HCT116 (cell line): ENCODE results near the gene SLC31A1. TPM values are rescaled to one million over a fixed set of nuclear protein-coding genes. Genes with fewer than 3 reads are reported as not detected.

Experiments used
- ATAC-seq: fragments of 200-7000 bp; cut with Tn5 transposase; 2 replicates; pipeline ENCODE4 v1.9.1; 2020; ENCODE audit warnings: mild to moderate bottlenecking, moderate library complexity
- BruUV-seq: library from RNA; stranded (reverse); fragments of 400-500 nt; replicated peaks from 2 replicates; lab custom pipeline; 2021; lab: Mats Ljungman, UMichigan
- CTCF ChIA-PET: fragments of 300-600 bp; sonication (Branson Sonifier 250); formaldehyde crosslinking; loops from one replicate; lab custom pipeline; 2021; ENCODE audit warnings: antibody characterized with exemption; lab: Charles Lee
- POLR2A ChIA-PET: fragments of 300-600, 350-600 bp; sonication (Branson Sonifier 250); formaldehyde crosslinking; loops from one replicate; lab custom pipeline; 2021; ENCODE audit warnings: antibody characterized with exemption; lab: Charles Lee
- RAD21 ChIA-PET, 2 experiments: fragments of 300-600 bp; sonication (Branson Sonifier 250); formaldehyde crosslinking; loops; one replicate each; lab custom pipeline; 2023; ENCODE audit warnings: low total read pairs in 2 of 2; ENCODE audit not compliant: uncharacterized antibody in 2 of 2, unreplicated experiment in 2 of 2, low non-redundant PET in 1 of 2; lab: Charles Lee
- DNase-seq: peaks from one replicate; pipeline ENCODE4 v3.0.0-alpha.2; 2010; ENCODE audit warnings: low read depth, low spot score
- H2AFZ ChIP-seq: fragments of 200-600 bp; shearing (Covaris generic), sonication (generic); 2 replicates; pipeline ENCODE4 v1.6.1; 2017; ENCODE audit warnings: low read depth, mixed run types, mixed read lengths, antibody characterized with exemption, low read length; ENCODE audit not compliant: poor library complexity, severe bottlenecking
- H3K27ac ChIP-seq: 2 replicates; pipeline ENCODE4 v1.5.1; 2012; ENCODE audit warnings: low read depth, low read length
- H3K27me3 ChIP-seq: fragments of 200-600 bp; sonication (generic); 2 replicates; pipeline ENCODE4 v1.6.1; 2016; ENCODE audit warnings: mixed run types, low read length, mixed read lengths; ENCODE audit not compliant: insufficient read depth
- H3K36me3 ChIP-seq, 2 experiments: fragments of 200-500 bp in 1 of 2; fragments of 200-600 bp in 1 of 2; sonication (Bioruptor generic) in 1 of 2; sonication (generic) in 1 of 2; 2 replicates each; pipeline versions ENCODE4 v1.5.1 to v1.6.1; 2014 to 2016; ENCODE audit warnings: low read length in 2 of 2, inconsistent platforms in 1 of 2, mixed read lengths in 1 of 2, mixed run types in 1 of 2; ENCODE audit not compliant: insufficient read depth in 2 of 2, control insufficient read depth in 1 of 2
- H3K4me1 ChIP-seq, 2 experiments: fragments of 200-600 bp in 1 of 2; sonication (generic) in 1 of 2; 2 replicates each; pipeline versions ENCODE4 v1.5.1 to v1.6.1; 2012 to 2017; ENCODE audit warnings: low read length in 2 of 2, inconsistent platforms in 1 of 2, mild to moderate bottlenecking in 1 of 2, mixed read lengths in 1 of 2, mixed run types in 1 of 2, moderate library complexity in 1 of 2; ENCODE audit not compliant: insufficient read depth in 2 of 2, control insufficient read depth in 1 of 2
- H3K4me2 ChIP-seq: fragments of 200-600 bp; sonication (generic); 2 replicates; pipeline ENCODE4 v1.6.1; 2017; ENCODE audit warnings: mixed run types, low read length, mixed read lengths
- H3K4me3 ChIP-seq, 2 experiments: fragments of 200-600 bp in 1 of 2; sonication (generic) in 1 of 2; replicated peaks in 1 of 2; 2 replicates each; pipeline ENCODE4 v1.5.1; 2011 to 2016; ENCODE audit warnings: low read length in 2 of 2, control low read depth in 1 of 2, low read depth in 1 of 2, mild to moderate bottlenecking in 1 of 2, mixed read lengths in 1 of 2, mixed run types in 1 of 2
- H3K79me2 ChIP-seq: fragments of 200-600 bp; sonication (generic); 2 replicates; pipeline ENCODE4 v1.6.1; 2017; ENCODE audit warnings: mild to moderate bottlenecking, mixed run types, low read length, moderate library complexity, mixed read lengths; ENCODE audit not compliant: insufficient read depth
- H3K9ac ChIP-seq: fragments of 200-600 bp; sonication (generic); 2 replicates; pipeline ENCODE4 v1.6.1; 2016; ENCODE audit warnings: low read length, mixed read lengths
- H3K9me2 ChIP-seq: fragments of 200-600 bp; sonication (generic), shearing (Covaris generic); 2 replicates; pipeline ENCODE4 v1.6.1; 2017; ENCODE audit warnings: mixed run types, mild to moderate bottlenecking, moderate library complexity; ENCODE audit not compliant: insufficient read depth
- H3K9me3 ChIP-seq, 2 experiments: fragments of 200-500 bp in 1 of 2; fragments of 200-600 bp in 1 of 2; sonication (Bioruptor generic) in 1 of 2; sonication (generic) in 1 of 2; 2 replicates each; pipeline ENCODE4 v1.6.1; 2014 to 2017; ENCODE audit warnings: low read length in 2 of 2, mixed read lengths in 2 of 2, inconsistent platforms in 1 of 2, low read depth in 1 of 2, mild to moderate bottlenecking in 1 of 2, mixed run types in 1 of 2, moderate library complexity in 1 of 2; ENCODE audit not compliant: control insufficient read depth in 1 of 2, insufficient read depth in 1 of 2
- H4K20me1 ChIP-seq: fragments of 200-600 bp; sonication (generic), shearing (Covaris generic); 2 replicates; pipeline ENCODE4 v1.6.1; 2017; ENCODE audit warnings: mixed run types, mild to moderate bottlenecking, moderate library complexity; ENCODE audit not compliant: insufficient read depth
- ELF1 ChIP-seq: IDR thresholded peaks from 2 replicates; pipeline ENCODE4 v1.6.1; 2012; ENCODE audit warnings: low read depth, borderline replicate concordance
- EZH2 ChIP-seq: fragments of 200-600 bp; sonication (generic); IDR thresholded peaks from 2 replicates; pipeline ENCODE4 v1.6.1; 2017; ENCODE audit warnings: antibody characterized with exemption, mixed run types
- EZH2phosphoT487 ChIP-seq: fragments of 200-600 bp; IDR thresholded peaks from 2 replicates; pipeline ENCODE4 v1.6.1; 2018; ENCODE audit warnings: antibody characterized with exemption, borderline replicate concordance
- JUND ChIP-seq: IDR thresholded peaks from 2 replicates; pipeline ENCODE4 v1.6.1; 2012
- POLR2A ChIP-seq: IDR thresholded peaks from 2 replicates; pipeline ENCODE4 v1.7.0; 2011; ENCODE audit warnings: borderline replicate concordance; ENCODE audit not compliant: insufficient read depth, insufficient read length; ENCODE audit errors: extremely low read depth
- SIN3A ChIP-seq: IDR thresholded peaks from 2 replicates; pipeline ENCODE4 v1.6.1; 2012; ENCODE audit warnings: low read depth
- SRF ChIP-seq: IDR thresholded peaks from 2 replicates; pipeline ENCODE4 v1.6.1; 2012; ENCODE audit warnings: low read depth
- ZFX ChIP-seq: fragments of 450-650 bp; IDR thresholded peaks from 2 replicates; pipeline ENCODE4 v1.6.1; 2017
- ZNF274 ChIP-seq: fragments of 200-500 bp; sonication (Bioruptor generic); IDR thresholded peaks from 2 replicates; pipeline ENCODE4 v1.6.1; 2014; ENCODE audit warnings: mild to moderate bottlenecking, low read depth, low read length, inconsistent platforms
- intact Hi-C: fragments of 100-400 bp; cut with micrococcal nuclease; formaldehyde crosslinking; loops from 2 replicates; pipeline ENCODE4 v1.10.0; 2022
- total RNA-seq: library from RNA; stranded (reverse); gene quantifications from one replicate; pipeline ENCODE4 v1.2.1, GENCODE V29; 2021; ENCODE audit not compliant: unreplicated experiment
- TF ChIP-seq, protein P1 (sequence below): IDR thresholded peaks from 2 replicates; pipeline ENCODE4 v1.6.1; 2012
- TF ChIP-seq, protein P2 (sequence below), 3 experiments: fragments of 200-600 bp in 1 of 3; sonication (generic) in 1 of 3; IDR thresholded peaks in 2 of 3; conservative IDR thresholded peaks in 1 of 3; 2 replicates each; pipeline ENCODE4 v1.5.1; 2012 to 2017; ENCODE audit warnings: low read depth in 2 of 3, low read length in 2 of 3, antibody characterized with exemption in 1 of 3, borderline replicate concordance in 1 of 3, control low read depth in 1 of 3, mild to moderate bottlenecking in 1 of 3, mixed read lengths in 1 of 3, mixed run types in 1 of 3, moderate library complexity in 1 of 3; ENCODE audit not compliant: insufficient read depth in 1 of 3
- TF ChIP-seq, protein P3 (sequence below): IDR thresholded peaks from 2 replicates; pipeline ENCODE4 v1.6.1; 2012; ENCODE audit warnings: low read depth

SLC31A1 gene
- total RNA-seq, 1 experiment from 2014 or later: 24.4 TPM

DNA sequence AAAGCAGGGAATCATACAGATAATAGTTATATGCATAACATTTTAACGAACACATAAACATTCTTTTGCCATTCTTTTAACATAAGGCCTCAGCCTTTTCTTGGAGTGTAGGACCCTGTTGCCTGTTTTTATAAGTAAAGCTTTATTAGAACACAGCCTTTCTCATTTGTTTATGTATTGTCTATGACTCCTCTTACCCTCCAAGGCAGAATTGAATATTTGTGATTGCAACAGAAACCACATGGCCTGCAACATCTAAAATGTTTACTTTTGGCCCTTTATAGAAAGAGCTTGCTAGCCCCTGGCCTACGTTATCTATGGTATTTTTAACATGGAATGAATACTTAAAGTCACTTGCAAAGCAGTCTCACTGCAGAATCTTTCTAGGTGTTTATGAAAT lies 2.6 kb downstream of the SLC31A1 start:
- ATAC-seq (no peak), DNase-seq (no peak)
- no TSS peak for BruUV-seq
- TF ChIP-seq, protein P1, sequence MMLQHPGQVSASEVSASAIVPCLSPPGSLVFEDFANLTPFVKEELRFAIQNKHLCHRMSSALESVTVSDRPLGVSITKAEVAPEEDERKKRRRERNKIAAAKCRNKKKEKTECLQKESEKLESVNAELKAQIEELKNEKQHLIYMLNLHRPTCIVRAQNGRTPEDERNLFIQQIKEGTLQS: no peak
- no peak for TF ChIP-seq POLR2A
- TF ChIP-seq ZNF274: no peak
- TF ChIP-seq, protein P2, sequence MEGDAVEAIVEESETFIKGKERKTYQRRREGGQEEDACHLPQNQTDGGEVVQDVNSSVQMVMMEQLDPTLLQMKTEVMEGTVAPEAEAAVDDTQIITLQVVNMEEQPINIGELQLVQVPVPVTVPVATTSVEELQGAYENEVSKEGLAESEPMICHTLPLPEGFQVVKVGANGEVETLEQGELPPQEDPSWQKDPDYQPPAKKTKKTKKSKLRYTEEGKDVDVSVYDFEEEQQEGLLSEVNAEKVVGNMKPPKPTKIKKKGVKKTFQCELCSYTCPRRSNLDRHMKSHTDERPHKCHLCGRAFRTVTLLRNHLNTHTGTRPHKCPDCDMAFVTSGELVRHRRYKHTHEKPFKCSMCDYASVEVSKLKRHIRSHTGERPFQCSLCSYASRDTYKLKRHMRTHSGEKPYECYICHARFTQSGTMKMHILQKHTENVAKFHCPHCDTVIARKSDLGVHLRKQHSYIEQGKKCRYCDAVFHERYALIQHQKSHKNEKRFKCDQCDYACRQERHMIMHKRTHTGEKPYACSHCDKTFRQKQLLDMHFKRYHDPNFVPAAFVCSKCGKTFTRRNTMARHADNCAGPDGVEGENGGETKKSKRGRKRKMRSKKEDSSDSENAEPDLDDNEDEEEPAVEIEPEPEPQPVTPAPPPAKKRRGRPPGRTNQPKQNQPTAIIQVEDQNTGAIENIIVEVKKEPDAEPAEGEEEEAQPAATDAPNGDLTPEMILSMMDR (IDR thresholded peaks at IDR 0.05 in 2 of 3, conservative IDR thresholded peaks at IDR 0.05 in 1 of 3; ENCODE audit: borderline replicate concordance in 1 of 3, insufficient read depth in 1 of 3, low read depth in 2 of 3, low read length in 2 of 3): no peak
- no peak for TF ChIP-seq SRF
- TF ChIP-seq ZFX: no peak
- no peak for TF ChIP-seq ELF1
- TF ChIP-seq EZH2: no peak
- no peak for TF ChIP-seq JUND
- TF ChIP-seq EZH2phosphoT487: no peak
- no peak for TF ChIP-seq SIN3A
- TF ChIP-seq, protein P3, sequence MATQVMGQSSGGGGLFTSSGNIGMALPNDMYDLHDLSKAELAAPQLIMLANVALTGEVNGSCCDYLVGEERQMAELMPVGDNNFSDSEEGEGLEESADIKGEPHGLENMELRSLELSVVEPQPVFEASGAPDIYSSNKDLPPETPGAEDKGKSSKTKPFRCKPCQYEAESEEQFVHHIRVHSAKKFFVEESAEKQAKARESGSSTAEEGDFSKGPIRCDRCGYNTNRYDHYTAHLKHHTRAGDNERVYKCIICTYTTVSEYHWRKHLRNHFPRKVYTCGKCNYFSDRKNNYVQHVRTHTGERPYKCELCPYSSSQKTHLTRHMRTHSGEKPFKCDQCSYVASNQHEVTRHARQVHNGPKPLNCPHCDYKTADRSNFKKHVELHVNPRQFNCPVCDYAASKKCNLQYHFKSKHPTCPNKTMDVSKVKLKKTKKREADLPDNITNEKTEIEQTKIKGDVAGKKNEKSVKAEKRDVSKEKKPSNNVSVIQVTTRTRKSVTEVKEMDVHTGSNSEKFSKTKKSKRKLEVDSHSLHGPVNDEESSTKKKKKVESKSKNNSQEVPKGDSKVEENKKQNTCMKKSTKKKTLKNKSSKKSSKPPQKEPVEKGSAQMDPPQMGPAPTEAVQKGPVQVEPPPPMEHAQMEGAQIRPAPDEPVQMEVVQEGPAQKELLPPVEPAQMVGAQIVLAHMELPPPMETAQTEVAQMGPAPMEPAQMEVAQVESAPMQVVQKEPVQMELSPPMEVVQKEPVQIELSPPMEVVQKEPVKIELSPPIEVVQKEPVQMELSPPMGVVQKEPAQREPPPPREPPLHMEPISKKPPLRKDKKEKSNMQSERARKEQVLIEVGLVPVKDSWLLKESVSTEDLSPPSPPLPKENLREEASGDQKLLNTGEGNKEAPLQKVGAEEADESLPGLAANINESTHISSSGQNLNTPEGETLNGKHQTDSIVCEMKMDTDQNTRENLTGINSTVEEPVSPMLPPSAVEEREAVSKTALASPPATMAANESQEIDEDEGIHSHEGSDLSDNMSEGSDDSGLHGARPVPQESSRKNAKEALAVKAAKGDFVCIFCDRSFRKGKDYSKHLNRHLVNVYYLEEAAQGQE: no peak
- ChIA-PET RAD21 (no interaction called here), CTCF (no interaction called here), POLR2A (no interaction called here)
- no peak overlapping the region for H3K9ac ChIP-seq
- intact Hi-C loops: loop anchor here (5.0 kb wide), 1 partner anchor 72 kb away; the partner anchor contains the start of gene SLC31A2
- no peak overlapping the region for H2AFZ ChIP-seq
- H4K20me1 ChIP-seq: no peaks in the 10 kb centered on the region
- no peaks in the 10 kb centered on the region for H3K9me2 ChIP-seq
- no peak overlapping the region for H3K4me3 ChIP-seq
- no peaks in the 10 kb centered on the region for H3K36me3 ChIP-seq
- H3K79me2 ChIP-seq: peaks cover 55% of the 10 kb centered on the region
- H3K9me3 ChIP-seq: no peaks in the 10 kb centered on the region
- no peaks in the 10 kb centered on the region for H3K27me3 ChIP-seq
- H3K4me1 ChIP-seq: peaks cover 2 to 21% of the 10 kb centered on the region in 2 experiments; a peak in 3 of 4 replicates
- no peak overlapping the region for H3K4me2 ChIP-seq
- no peak overlapping the region for H3K27ac ChIP-seq
